ENCODE measurements around the gene DGKG. TPM values are rescaled to one million over a fixed set of nuclear protein-coding genes. Genes with fewer than 3 reads are reported as not detected.

The DGKG gene
- total RNA-seq, 1 donor from 2014 or later: 1.0 TPM

- DNase-seq (ENCODE audit: low read depth): no peak
- H3K4me3 ChIP-seq (ENCODE audit: low read depth, low read length): no peak overlapping the region
- TF ChIP-seq, protein P1, sequence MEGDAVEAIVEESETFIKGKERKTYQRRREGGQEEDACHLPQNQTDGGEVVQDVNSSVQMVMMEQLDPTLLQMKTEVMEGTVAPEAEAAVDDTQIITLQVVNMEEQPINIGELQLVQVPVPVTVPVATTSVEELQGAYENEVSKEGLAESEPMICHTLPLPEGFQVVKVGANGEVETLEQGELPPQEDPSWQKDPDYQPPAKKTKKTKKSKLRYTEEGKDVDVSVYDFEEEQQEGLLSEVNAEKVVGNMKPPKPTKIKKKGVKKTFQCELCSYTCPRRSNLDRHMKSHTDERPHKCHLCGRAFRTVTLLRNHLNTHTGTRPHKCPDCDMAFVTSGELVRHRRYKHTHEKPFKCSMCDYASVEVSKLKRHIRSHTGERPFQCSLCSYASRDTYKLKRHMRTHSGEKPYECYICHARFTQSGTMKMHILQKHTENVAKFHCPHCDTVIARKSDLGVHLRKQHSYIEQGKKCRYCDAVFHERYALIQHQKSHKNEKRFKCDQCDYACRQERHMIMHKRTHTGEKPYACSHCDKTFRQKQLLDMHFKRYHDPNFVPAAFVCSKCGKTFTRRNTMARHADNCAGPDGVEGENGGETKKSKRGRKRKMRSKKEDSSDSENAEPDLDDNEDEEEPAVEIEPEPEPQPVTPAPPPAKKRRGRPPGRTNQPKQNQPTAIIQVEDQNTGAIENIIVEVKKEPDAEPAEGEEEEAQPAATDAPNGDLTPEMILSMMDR (conservative IDR thresholded peaks at IDR 0.05; ENCODE audit: low read depth, low read length): no peak
Measured at GRCh38 chr3:186251948-186252619, 110.0 kb downstream of the DGKG start.

DNA sequence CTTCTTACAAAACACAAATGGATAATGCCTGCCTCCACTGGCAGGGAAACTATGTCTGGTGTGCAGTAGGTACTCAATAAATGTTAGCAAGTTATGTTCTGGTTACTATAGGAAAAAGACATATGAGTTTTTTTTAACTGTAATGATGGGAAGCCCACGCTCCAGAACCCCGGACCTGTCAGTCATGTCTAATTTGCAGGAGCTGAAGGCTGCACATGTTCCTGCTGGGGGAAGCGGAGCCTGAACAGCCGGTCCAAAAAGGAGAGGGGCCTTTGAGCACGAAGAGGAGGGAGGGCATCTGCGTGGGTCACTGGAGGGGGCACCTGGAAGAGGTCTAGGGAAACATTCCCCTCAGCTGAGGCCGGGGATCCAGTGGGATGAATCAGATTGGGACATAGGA is 113.2 kb downstream of the DGKG start:
- TF ChIP-seq, protein P1 (conservative IDR thresholded peaks at IDR 0.05; ENCODE audit: low read depth, low read length): no peak
- H3K4me3 ChIP-seq (ENCODE audit: low read depth, low read length): no peak overlapping the region
- no peak for DNase-seq (ENCODE audit: low read depth)

- H3K4me3 ChIP-seq (ENCODE audit: low read depth, low read length): no peak overlapping the region
- TF ChIP-seq, protein P1 (conservative IDR thresholded peaks at IDR 0.05; ENCODE audit: low read depth, low read length): no peak
- DNase-seq (ENCODE audit: low read depth): no peak
Measured at GRCh38 chr3:186247821-186248814, 113.9 kb downstream of the DGKG start.

DNA sequence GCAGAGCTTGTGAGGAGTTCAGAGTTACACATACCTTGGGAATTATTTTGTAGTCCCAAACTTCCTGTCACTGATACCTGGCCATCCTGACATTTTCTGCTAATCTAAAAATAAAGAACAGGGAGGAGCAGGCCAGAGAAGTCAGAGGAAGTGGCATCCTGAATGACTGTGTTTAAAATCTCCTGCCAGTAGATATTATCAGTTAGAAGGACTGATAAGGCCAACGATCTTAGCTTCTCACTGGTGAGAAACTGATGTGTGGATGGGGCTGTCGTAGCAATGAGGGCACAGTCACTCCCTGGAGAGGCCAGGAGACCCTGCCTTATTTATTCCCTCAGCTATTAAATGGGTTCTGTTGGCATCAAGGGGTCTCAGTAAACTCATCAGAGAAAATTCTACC is 115.1 kb downstream of the DGKG start:
- no peak for DNase-seq (ENCODE audit: low read depth)
- TF ChIP-seq, protein P1 (conservative IDR thresholded peaks at IDR 0.05; ENCODE audit: low read depth, low read length): no peak
- no peak overlapping the region for H3K4me3 ChIP-seq (ENCODE audit: low read depth, low read length)

DNA sequence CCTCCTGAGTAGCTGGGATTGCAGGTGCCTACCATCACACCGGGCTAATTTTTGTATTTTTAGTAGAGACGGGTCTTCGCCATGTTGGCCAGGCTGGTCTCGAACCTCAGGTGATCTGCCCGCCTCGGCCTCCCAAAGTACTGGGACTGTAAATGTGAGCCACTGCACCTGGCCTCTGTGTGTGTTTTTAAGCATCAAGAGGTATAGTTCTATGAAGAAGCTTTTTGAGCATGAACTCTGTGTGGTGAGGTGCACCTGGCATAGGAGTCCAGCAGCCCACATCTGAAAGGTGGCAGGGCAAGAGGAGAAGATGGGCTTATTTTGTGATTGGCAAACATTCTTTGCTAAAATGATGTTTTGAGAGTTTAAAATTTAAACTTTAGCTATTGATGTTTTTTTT is 118.0 kb downstream of the DGKG start:
- no peak overlapping the region for H3K4me3 ChIP-seq (ENCODE audit: low read depth, low read length)
- TF ChIP-seq, protein P1 (conservative IDR thresholded peaks at IDR 0.05; ENCODE audit: low read depth, low read length): no peak

DNA sequence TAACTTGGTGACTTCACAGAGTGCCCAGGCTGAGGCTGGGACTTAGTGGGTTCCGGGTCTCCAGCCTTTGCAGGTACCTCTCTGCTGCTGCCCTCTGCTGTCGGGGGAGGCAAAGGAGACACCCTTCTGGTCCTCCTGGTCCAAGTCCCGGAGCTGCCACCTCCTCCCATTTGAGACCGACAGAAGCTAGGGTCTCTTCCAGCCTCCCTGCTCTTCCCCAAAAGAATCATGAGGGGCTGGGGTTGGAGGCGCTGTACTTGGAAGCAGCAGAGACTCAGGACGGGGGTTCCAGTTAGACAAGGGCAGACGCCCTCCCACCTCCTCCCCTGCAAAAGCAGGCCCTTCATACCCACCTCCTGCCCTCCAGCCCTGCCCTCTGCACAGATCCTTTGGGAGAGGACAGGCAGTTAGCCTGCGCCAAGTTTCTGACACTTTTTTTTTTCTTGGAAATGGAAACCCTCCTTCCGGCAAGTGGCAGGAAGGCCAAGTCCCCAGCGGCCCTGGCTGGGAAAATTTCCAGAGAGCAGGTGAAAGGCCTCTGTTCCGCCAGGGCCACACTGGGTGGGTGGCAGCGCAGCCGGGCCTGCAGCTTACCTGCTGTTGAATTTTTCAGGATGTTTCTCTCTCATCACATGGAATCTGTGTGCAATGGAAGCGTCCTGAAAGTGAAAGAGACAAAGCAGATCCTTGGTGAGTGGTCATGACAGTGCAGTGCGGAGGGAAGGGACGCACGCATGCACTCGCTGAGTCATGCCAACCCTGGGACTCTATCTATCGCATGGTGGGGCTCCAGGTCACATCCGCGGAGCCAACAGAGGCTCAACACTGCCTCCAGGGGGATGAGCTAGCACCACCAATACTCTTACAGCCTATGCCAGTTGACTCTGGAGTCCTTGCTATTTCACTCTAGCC is 119.9 kb downstream of the DGKG start:
- TF ChIP-seq, protein P1 (conservative IDR thresholded peaks at IDR 0.05; ENCODE audit: low read depth, low read length): peak; percentile 73
- peak; percentile 26 for DNase-seq (ENCODE audit: low read depth)
- peak overlapping the region; percentile 43 for H3K4me3 ChIP-seq (ENCODE audit: low read depth, low read length)

More for the DNA sequence above, 118.0 kb downstream of the DGKG start:
- no peak for DNase-seq (ENCODE audit: low read depth)
